KG1 (cell line): ENCODE results near the gene CALR3.
"Not testable (repeated sequence)": the region's sequence is repeated elsewhere in the genome, so short reads cannot be mapped to it uniquely, and the experiment has no call there.

ENCODE experiments used
- DNase-seq: peaks from one replicate; lab custom pipeline; 2025; lab: John Stamatoyannopoulos, UW

Gene CALR3

GRCh38 chr19:16496613-16496983 is 631 bp upstream of the CALR3 start:
- no peak for DNase-seq

GRCh38 chr19:16486476-16486875 is 9.5 kb downstream of the CALR3 start:
- not testable (repeated sequence) for DNase-seq

- DNase-seq = no peak
Observed at GRCh38 chr19:16482745-16483144, 13.2 kb downstream of the CALR3 start.

DNA sequence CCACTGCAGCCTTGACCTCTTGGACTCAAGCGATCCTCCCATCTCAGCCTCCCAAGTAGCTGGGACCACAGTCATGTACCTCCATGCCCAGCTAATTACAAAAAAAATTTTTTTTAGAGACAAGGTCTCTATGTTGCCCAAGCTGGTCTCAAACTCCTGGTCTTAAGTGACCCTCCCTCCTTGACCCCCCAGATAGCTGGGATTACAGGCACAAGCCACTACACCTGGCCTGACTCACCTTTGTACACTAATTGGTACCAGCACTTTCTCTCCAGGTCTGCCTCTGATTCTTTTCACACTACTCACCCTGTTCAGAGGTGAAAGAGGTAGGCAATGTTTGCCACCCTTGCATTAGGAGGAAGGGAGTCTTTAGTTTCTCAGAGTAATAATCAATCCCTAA is 18.7 kb downstream of the CALR3 start:
- no peak for DNase-seq

DNA sequence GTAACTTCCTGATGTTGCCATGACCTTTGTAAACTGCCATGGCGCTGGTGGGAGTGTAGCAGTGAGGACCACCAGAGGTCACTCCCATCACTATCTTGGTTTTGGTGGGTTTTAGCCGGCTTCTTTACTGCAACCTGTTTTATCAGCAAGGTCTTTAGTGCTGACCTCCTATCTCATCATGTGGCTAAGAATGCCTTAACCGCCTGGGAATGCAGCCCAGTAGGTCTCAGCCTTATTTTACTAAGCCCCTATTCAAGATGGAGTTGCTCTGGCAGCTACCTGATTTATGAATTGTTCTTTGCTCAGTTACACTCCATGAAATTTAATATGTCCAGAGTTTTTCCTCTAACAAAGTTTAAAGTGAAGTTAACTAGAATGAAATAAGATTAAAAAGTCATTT is 19.6 kb downstream of the CALR3 start:
- no peak for DNase-seq

GRCh38 chr19:16473875-16474392 is 22.0 kb downstream of the CALR3 start:
- no peak for DNase-seq

DNA sequence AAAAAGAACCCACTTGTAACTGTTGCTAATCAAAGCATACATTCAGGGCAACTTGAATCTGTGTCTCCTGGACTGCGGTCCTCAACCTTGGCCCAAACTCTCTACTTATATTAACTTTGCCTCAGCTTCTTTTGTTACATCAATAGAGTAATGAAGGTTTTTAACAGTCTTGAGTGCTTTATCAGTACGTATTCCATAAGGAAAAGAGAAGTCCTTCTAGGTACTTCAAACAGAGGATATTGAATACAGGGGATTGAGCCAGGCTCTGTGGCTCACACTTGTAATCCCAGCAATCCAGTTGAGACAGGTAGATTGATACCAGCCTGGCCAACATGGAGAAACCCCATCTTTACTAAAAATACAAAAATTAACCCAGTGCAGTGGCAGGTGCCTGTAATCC is 23.0 kb downstream of the CALR3 start:
- DNase-seq = no peak

DNA sequence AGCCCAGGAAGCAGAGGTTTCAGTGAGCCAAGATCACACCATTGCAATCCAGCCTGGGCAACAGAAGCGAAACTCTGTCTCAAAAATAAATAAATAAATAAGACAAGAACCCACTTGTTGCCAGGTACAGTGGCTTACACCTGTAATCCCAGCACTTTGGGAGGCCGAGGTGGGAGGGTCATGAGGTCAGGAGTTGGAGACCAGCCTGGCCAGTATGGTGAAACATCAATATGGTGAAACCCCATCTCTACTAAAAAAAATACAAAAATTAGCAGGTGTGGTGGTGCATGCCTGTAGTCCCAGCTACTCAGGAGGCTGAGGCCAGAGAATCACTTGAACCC is 23.4 kb downstream of the CALR3 start:
- not testable (repeated sequence) for DNase-seq

- no peak for DNase-seq
Observed at GRCh38 chr19:16470911-16471811, 24.8 kb downstream of the CALR3 start.

GRCh38 chr19:16470541-16470910 is 25.4 kb downstream of the CALR3 start:
- no peak for DNase-seq

- no peak for DNase-seq
Observed at GRCh38 chr19:16467581-16467980, 28.4 kb downstream of the CALR3 start.

- not testable (repeated sequence) for DNase-seq
Observed at GRCh38 chr19:16466802-16467427, 29.1 kb downstream of the CALR3 start.

- DNase-seq = no peak
Observed at GRCh38 chr19:16465239-16465638, 30.7 kb downstream of the CALR3 start.

DNA sequence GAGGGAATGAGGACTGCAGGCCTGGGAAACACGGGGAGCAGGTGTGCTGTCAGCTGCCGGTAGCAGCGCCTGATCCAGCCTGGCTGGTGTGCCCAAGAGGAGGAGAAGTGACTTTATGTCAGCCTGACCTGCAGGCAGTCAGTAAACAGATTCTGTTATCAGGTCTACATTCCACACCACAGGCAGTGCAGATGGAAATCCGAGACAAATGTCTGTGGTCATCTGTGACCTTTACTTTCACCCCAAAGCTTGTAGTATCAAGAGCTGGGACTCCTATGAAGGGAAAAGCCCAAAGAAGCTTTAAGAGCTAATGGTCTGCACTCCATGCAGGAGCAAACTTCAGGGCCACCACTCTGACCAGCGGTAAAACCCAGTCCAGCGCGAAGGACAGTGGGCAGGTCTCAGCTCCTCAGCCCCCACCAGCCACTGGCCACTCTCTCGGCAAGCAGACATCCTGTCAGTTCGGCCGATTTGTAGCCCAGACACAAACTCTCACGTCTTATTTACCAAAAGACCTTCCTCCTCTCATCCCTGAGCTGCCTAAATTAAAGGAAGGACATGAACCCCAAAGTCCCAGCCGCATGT is 31.9 kb downstream of the CALR3 start:
- no peak for DNase-seq

DNA sequence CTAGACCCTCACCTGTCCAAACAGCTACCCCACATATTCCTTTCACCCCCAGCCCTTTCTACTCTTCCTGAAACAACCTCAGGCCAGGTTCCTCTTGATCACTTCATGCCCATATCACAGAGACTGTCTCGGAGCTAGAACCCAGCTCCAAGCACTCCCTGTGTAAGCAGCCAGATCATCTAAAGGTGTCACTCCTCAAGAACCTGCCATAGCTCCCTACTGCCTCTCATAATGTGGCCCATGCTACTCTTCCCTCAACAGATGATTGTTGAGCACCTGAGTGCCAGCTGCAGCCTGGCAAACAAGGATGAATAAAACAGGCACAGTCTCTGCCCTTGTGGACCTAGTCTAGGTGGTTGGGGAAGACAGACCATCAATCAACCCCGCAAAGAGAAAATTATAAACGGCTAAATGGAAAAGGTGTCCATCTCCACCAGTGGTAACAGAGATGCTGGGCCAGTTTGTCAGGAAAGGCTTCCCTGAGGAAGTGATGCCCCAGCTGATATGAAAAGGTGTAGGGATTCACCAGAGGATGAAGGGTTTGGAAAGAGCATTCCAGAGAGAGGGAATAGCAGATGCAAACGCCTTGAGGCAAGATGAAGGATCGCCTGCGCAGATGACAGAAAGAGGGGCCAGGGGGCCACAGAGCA is 32.5 kb downstream of the CALR3 start:
- no peak for DNase-seq

DNA sequence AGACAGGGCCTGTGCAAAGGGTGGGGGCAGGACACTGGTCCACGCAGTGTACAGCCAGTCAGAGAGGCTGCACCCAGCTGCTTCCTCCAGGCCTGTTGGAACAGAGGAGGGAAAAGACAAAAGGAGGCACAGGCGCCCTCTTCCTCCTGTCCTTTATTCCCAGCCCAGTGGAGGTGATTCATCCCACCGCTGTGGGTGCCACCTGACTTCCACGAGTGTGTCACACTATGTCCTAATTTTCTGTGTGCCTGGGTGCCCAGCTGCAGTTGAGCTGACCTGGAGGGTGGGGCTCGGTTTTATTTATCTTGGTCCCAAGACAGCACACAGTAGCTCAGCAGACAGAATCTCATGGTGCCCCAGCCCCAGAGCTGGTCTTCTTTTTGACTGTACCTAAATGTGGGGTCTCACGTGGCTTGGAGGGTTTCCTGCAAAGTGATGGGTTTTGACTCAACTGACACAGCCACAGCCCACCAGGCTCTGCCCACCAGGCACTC is 33.2 kb downstream of the CALR3 start:
- no peak for DNase-seq

- DNase-seq = no peak
Observed at GRCh38 chr19:16461630-16462051, 34.3 kb downstream of the CALR3 start.

GRCh38 chr19:16460454-16460853 is 35.5 kb downstream of the CALR3 start:
- no peak for DNase-seq

- no peak for DNase-seq
Observed at GRCh38 chr19:16459680-16460079, 36.3 kb downstream of the CALR3 start.

- DNase-seq = no peak
Observed at GRCh38 chr19:16458391-16459341, 37.3 kb downstream of the CALR3 start.

GRCh38 chr19:16457954-16458331 is 38.0 kb downstream of the CALR3 start:
- DNase-seq = no peak
